OCI-LY3 (cell line): ENCODE measurements around the gene GABRR2.

ENCODE experiments used
- H2AFZ ChIP-seq: fragments of 200-600, 300-600 bp; shearing (Covaris generic); 2 replicates; pipeline ENCODE4 v1.6.0; 2014; ENCODE audit warnings: antibody characterized with exemption, low read depth, low read length
- H3K27ac ChIP-seq: fragments of 200-600, 300-600 bp; sonication (generic); 2 replicates; pipeline ENCODE4 v1.5.1; 2014; ENCODE audit warnings: mild to moderate bottlenecking, low read length, moderate library complexity, mixed read lengths
- H3K27me3 ChIP-seq: fragments of 200-600, 300-600 bp; sonication (generic); 2 replicates; pipeline ENCODE4 v1.6.1; 2014; ENCODE audit warnings: low read depth, low read length, mixed read lengths
- H3K36me3 ChIP-seq: fragments of 200-600, 300-600 bp; sonication (generic); replicated peaks from 2 replicates; pipeline ENCODE3; 2014; ENCODE audit warnings: low read depth, low read length, mixed read lengths
- H3K4me1 ChIP-seq: fragments of 300-600, 200-600 bp; sonication (generic); 2 replicates; pipeline ENCODE4 v1.6.1; 2014; ENCODE audit warnings: low read length, mixed read lengths
- H3K4me2 ChIP-seq: fragments of 200-600, 300-600 bp; sonication (generic); 2 replicates; pipeline ENCODE4 v1.6.1; 2014; ENCODE audit warnings: low read length, mixed read lengths
- H3K4me3 ChIP-seq: fragments of 300-600, 200-600 bp; sonication (generic); 2 replicates; pipeline ENCODE4 v1.5.1; 2014; ENCODE audit warnings: antibody characterized with exemption, mild to moderate bottlenecking, low read length, moderate library complexity
- H3K79me2 ChIP-seq: fragments of 300-600, 200-600 bp; shearing (Covaris generic); 2 replicates; pipeline ENCODE4 v1.6.1; 2014; ENCODE audit warnings: mild to moderate bottlenecking, low read length, mixed read lengths
- H3K9ac ChIP-seq: fragments of 300-600, 200-600 bp; shearing (Covaris generic); 2 replicates; pipeline ENCODE4 v1.6.0; 2014; ENCODE audit warnings: mild to moderate bottlenecking, low read length, moderate library complexity
- H3K9me3 ChIP-seq: fragments of 200-600, 300-600 bp; shearing (Covaris generic); 2 replicates; pipeline ENCODE4 v1.6.1; 2014; ENCODE audit warnings: low read length, mixed read lengths; ENCODE audit not compliant: insufficient read depth
- H4K20me1 ChIP-seq: fragments of 200-600, 300-600 bp; sonication (generic); 2 replicates; pipeline ENCODE4 v1.6.1; 2016; ENCODE audit warnings: low read length, mixed read lengths; ENCODE audit not compliant: insufficient read depth
- CTCF ChIP-seq: fragments of 200-600, 300-600 bp; sonication (generic); IDR thresholded peaks from 2 replicates; pipeline ENCODE4 v1.5.1; 2014; ENCODE audit warnings: antibody characterized with exemption, low read length, low read depth
- EZH2phosphoT487 ChIP-seq: fragments of 200-600 bp; shearing (Covaris generic); IDR thresholded peaks from 2 replicates; pipeline ENCODE4 v1.6.1; 2018; ENCODE audit warnings: antibody characterized with exemption, mixed run types, low read depth

The GABRR2 gene

GRCh38 chr6:89286516-89286915, 28.6 kb downstream of the GABRR2 start:
- TF ChIP-seq CTCF: no peak
- TF ChIP-seq EZH2phosphoT487: no peak
- no peak overlapping the region for H2AFZ ChIP-seq

GRCh38 chr6:89284963-89285735, 29.9 kb downstream of the GABRR2 start:
- Histone ChIP-seq H3K9ac (no peak overlapping the region), H3K27ac (no peak overlapping the region), H4K20me1 (no peaks in the 10 kb centered on the region), H3K9me3 (no peaks in the 10 kb centered on the region), H2AFZ (no peak overlapping the region), H3K4me2 (no peak overlapping the region), H3K4me3 (no peak overlapping the region), H3K4me1 (no peaks in the 10 kb centered on the region), H3K27me3 (no peaks in the 10 kb centered on the region), H3K79me2 (no peaks in the 10 kb centered on the region), H3K36me3 (no peaks in the 10 kb centered on the region)
- no peak for TF ChIP-seq CTCF
- no peak for TF ChIP-seq EZH2phosphoT487

More at GRCh38 chr6:89286516-89286915, 28.6 kb downstream of the GABRR2 start:
- H3K4me2 ChIP-seq: no peak overlapping the region
- no peaks in the 10 kb centered on the region for H3K79me2 ChIP-seq
- no peaks in the 10 kb centered on the region for H3K36me3 ChIP-seq
- H3K27ac ChIP-seq: no peak overlapping the region
- H3K4me1 ChIP-seq: no peaks in the 10 kb centered on the region
- H3K27me3 ChIP-seq: no peaks in the 10 kb centered on the region
- no peak overlapping the region for H3K9ac ChIP-seq
- no peaks in the 10 kb centered on the region for H4K20me1 ChIP-seq
- no peaks in the 10 kb centered on the region for H3K9me3 ChIP-seq
- H3K4me3 ChIP-seq: no peak overlapping the region

DNA sequence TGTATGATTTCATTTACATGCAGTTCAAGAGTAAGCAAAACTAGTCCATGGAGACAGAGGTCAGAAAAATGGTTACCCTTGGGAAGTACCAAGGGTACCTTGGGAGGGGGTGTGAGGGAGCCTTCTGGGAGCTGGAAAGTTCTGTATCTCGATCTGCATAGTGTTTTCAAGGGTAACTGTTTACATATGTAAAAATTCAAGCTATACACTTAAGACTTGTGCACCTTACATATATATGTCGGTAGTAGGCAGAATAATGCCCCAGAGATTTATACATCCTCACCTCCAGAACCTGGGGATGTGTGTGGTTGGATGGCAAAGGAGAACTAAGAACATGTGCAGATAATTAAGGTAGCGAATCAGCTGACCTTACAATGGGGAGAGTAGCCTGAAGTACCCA, 31.0 kb downstream of the GABRR2 start:
- H3K4me2 ChIP-seq: no peak overlapping the region
- H3K9ac ChIP-seq: no peak overlapping the region
- no peak overlapping the region for H3K4me3 ChIP-seq
- H3K9me3 ChIP-seq: no peaks in the 10 kb centered on the region
- no peak overlapping the region for H2AFZ ChIP-seq
- no peaks in the 10 kb centered on the region for H3K36me3 ChIP-seq
- H3K4me1 ChIP-seq: no peaks in the 10 kb centered on the region
- no peaks in the 10 kb centered on the region for H3K79me2 ChIP-seq
- no peak overlapping the region for H3K27ac ChIP-seq
- no peaks in the 10 kb centered on the region for H3K27me3 ChIP-seq
- no peaks in the 10 kb centered on the region for H4K20me1 ChIP-seq
- TF ChIP-seq CTCF (no peak), EZH2phosphoT487 (no peak)

DNA sequence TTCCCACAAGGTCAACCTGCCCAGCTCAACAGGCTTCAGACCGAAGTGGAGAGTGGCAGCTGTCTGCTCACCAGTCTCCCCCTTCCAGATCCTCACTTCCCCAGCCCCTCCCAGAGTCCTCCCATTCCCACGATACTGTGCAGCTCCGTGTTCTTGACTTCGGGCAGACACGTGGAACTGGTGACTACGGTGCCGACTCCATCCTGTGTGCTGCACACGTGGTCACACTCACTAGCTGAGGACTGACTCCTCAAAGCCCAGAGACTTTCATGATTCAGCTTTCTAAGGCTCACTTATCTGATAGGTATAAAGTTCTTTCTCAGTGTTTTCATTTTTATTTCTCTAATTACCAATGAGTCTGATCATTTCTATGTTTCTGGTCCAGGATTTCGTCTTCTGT, 32.4 kb downstream of the GABRR2 start:
- no peaks in the 10 kb centered on the region for H3K27me3 ChIP-seq
- H3K27ac ChIP-seq: no peak overlapping the region

More for the DNA sequence above, 32.4 kb downstream of the GABRR2 start:
- Histone ChIP-seq H3K79me2 (no peaks in the 10 kb centered on the region), H3K4me3 (no peak overlapping the region), H3K4me2 (no peak overlapping the region), H4K20me1 (no peaks in the 10 kb centered on the region), H3K36me3 (no peaks in the 10 kb centered on the region), H3K9ac (no peak overlapping the region), H3K9me3 (no peaks in the 10 kb centered on the region), H2AFZ (no peak overlapping the region), H3K4me1 (no peaks in the 10 kb centered on the region)
- TF ChIP-seq EZH2phosphoT487 (no peak), CTCF (no peak)
